NCI-H146 treated with DMSO at 0.1 percent for 48 hours (cell line): ENCODE data around the gene KRTAP19-8.
A peak's percentile ranks its signal among the peaks of the same experiment; 100 is the strongest.

Experiments used
- DNase-seq: peaks from one replicate; lab custom pipeline; 2025; ENCODE audit not compliant: unreplicated experiment; lab: John Stamatoyannopoulos, UW

Gene KRTAP19-8

DNA sequence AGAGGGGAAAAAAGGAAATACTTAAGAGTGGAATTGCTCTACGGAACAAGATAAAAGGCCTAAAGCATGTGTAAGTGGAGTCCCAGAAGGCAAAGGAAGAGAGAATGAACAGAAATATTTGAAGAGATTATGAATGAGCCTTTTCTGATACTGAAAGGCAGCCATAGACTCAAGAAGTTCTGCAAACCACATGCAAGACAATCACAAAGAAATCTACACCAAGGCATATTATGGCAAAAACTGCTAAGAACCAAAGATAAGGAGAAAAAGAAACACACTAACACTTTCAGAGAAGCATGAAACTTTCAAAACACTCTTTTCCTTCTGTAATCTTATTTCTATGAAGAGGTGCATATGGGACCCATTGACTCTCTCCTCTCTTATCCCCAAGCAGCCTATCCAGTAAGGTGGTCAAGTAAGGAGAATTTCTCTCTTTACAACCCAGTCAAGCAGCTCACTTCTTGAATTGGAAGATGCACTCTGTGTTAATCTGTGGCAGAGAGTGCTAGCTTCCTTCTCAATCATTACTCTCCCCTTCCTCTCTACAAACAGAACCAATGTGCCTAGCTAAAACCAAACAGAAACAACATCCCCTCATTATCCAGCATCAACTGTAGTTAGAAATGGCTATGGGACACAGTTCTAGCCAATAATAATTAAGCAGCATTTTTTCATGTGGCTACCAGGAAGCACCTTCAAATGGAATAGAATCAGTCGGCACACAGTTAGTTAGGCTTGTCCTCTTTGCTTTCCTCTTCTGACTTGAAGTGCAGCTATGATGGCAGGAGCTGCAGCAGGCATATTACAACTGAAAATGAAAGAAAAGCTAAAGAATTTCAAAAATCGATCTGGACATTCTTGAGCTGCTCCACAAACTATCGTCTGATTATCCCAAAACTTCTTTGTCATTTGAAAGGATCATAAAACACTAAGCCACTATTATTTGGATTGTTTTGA lies 25.9 kb downstream of the KRTAP19-8 start:
- DNase-seq: no peak

DNA sequence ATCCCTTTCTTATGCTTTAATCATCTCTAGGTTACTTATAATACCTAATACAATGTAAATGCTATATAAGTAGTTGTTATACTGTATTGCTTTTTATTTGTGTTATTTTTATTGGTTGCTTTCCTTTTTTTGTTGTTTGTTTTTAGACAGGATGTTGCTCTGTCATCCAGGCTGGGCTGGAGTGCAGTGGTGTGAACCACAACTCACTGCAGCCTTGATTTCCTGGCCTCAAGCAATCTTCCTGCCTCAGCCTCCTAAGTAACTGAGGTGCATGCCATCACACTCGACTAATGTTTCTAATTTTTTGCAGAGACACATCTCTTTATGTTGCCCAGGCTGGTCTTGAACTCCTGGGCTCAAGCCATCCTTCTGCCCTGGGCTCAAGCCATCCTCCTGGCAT lies 26.9 kb downstream of the KRTAP19-8 start:
- DNase-seq: no peak

DNA sequence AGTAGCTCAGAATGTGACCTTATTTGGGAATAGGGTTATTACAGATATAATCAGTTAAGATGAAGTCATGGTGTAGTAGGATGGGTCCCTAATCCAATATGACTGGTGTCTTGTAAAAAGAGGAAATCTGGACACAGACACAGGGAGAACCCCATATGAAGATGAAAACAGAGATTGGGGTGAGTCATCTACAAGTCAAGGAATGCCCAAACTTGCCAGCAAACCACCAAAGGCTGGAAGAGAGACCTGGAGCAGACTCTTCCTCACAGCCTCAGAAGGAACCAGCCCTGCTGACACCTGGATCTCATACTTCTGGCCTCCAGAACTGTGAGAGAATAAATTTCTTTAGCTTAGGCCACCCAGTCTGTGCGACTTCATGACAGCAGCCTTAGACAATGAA lies 29.9 kb downstream of the KRTAP19-8 start:
- no peak for DNase-seq

DNA sequence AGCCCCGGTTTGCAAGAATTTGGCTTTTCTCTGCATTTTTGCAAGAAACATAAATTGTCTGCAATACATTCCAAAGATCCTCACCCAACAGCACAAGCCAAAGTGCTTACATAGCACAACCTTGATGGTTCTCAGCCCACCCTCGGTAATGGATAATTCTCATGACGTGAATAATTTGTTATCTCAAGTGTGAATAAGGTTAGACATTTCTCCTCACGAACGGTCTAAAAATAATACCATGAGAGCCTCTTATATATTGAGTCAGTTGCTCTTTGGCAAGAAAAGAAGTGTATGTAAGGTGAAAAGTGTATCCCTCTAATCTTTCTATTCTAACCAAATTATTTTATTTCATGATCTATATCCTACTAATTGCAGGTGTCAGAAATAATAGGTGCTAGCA lies 33.3 kb downstream of the KRTAP19-8 start:
- DNase-seq: no peak

DNA sequence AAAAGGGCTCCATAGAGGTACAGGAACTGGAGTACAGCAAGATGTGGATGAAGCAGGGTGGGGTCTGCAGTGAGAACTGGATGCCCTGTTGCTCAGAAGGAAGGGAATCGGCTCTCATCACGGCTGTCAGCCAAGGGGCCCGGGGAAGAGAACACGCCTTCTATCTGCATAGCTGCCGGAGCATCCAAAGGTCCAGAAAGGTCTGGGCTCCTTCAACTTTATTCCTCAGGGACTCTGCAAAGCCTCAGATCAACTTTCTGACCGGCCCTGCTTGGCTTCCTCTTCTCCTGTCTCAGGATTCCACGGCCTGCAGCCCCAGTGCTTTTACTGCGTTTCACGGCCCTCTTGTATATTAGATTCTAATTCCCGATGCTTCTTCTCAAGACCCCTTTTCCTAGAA lies 34.8 kb downstream of the KRTAP19-8 start:
- DNase-seq: no peak

DNA sequence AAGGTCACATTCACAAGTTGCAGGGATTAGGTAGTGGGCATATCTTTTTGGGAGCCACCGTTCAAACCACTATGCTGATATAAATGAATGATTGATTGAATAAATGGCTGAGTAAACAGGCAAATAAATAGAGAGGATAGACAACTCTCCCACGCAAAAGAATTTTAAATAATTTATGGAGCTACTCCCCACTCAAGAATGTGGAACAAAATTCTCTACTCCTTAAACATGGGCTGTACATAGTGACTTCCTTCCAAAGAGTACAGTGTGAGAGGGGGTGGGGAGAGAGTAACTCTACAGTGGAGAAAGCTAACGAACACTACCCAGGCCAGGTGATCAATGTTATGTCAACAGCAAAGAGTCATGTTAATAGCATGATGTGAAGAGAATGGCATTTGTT lies 40.7 kb downstream of the KRTAP19-8 start:
- DNase-seq: no peak

DNA sequence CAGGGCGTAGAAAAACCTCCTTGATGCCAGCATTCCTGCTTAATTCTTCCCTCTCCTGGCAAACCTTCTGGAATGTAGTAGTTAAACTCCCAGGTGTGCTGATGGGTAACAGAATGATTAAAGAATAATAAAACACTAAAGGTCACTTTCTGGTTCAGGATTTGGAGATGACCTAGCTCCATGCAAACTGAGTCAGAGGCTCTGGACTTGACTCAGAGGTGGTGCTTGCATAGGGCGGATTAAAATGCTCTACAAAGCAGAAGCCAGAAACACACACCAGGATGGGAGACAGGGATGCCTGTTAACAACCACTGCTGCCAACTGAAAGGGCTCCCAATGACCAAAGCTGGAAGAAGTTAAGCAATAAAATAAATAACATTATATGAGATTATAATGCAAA lies 41.5 kb downstream of the KRTAP19-8 start:
- no peak for DNase-seq

DNA sequence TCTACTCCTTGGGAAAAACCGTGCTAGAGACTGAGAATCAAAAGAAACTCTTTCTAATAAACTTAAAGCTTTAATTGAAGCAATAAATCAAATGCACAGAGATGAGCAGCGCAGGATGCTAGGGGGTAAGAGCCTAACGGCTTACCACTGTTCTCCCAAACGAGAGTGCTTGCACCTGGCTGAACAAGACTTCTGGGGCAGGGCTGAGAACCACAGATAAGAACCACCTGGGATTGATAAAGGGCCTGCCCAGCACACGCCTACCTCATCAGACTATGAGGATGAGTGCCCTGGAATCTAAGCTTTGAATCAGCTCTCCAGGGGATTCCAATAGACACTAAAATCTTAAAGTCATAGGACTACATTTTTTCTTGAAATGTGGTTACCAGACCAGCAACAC lies 43.3 kb downstream of the KRTAP19-8 start:
- no peak for DNase-seq

DNA sequence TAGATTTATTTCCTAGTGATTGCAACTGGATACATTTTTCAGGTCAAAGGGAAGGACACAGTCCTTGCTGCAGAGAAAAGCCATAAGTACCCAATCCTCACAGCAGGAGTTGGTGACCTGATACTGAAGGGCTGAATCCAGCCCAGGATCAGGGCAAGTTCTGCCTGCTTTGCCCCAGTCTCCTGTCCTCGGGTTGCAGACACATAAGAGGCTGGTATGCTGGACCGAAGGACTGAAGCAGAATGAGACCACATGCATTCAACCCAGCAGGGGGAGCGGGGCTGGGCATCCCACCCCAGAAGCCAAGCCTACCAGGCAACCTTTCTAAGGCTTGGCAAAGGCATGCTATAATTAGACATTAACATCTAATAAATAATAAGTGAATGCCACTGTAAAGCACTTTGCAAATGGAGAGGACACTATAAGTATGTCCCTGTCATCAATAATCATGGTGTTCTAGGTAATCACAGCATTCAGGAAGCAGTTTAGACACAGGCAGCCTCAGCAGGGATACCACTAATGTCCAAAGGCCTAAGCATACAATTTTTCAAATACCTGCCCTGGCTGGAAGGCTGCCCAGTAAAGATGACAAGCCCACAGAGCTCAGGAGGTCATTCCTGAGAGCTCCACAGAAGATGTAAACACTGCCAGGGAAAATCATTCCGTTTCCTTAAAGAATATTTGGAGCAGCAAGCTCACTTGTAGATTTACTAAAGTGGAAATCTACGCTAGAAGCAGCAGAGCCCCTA lies 47.6 kb downstream of the KRTAP19-8 start:
- DNase-seq: peak; percentile 15

DNA sequence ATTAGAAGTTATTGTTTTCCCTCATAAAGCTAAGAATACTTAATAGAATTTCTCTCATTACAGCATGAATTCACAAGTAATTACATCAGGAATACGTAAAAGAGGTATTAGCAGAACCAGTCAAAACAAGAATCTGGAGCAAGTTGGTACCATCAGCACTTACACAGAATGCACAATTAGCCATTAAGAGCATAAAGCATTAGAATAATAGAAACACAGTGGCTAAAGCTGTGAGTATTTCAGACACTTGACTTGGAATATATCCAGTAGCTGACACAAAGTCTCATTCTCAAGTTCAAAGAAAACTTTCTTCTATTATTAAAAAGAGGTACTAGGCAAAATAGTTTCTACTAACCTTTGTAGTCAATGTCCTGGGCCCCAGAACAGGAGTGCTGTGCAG lies 49.6 kb downstream of the KRTAP19-8 start:
- DNase-seq: no peak
